NK-92 (cell line): ENCODE data around the gene ATPAF2.

Experiments
- DNase-seq: peaks from one replicate; lab custom pipeline; 2025; ENCODE audit not compliant: unreplicated experiment; lab: John Stamatoyannopoulos, UW

Gene ATPAF2

DNA sequence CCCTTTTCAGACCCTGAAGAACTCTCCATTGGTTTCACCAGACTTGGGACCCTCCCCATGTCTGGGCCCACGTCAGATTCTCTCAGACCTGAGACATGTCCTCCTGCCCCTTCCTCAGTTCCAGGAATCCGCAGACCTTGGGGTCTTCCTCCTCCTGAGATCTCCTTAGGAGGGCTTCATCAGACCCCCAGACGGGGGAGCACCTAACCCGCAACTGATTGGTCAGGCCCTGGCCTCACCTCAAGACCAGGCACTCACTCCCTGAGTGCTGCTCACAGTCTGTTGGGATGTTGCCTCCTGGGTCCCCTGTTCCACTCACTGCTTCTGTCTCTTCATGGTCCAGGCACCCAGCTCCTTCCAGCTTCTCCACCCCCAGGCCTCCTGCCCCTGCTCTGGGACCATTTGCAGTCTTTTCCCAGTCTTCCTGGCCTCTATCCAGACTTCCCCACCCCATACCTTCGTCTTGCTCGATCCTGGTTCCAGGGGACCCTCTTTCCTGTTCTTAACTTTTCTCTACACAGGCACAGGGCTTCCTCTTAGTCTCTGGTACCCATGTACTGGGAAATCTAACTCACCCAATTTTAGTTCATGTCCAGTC, 1.4 kb upstream of the ATPAF2 start:
- no peak for DNase-seq

DNA sequence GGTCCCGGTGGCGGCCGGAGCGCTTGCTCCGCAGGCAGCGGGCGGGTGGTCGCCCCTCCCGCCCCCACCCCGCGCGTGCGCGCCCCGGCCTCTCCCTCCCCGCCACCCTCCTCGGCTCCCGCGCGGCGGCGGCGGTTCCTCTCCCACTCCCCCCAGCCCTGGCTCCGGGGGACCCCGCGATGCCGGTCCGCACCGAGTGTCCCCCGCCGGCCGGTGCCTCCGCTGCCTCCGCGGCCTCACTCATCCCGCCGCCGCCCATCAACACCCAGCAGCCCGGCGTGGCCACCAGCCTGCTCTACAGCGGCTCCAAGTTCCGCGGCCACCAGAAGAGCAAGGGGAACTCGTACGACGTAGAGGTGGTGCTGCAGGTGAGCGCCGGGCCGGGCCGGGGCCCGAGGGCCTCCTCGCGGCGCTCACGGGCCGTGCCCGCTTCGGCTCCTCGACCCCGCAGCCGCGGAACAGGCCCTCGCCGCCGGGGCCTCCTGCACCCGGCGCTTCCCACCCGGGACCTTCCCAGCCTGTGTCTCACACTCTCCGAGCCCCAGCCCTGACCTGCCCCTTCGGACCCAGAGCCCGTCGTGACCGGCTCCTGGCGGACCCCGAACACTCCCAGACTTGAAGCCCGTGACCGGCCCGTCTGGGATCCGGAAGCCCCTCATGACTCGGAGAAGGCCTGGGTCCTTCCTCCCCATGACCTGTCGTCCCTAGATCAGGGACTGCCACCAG, 730 bp upstream of the ATPAF2 start:
- DNase-seq, result no peak

DNA sequence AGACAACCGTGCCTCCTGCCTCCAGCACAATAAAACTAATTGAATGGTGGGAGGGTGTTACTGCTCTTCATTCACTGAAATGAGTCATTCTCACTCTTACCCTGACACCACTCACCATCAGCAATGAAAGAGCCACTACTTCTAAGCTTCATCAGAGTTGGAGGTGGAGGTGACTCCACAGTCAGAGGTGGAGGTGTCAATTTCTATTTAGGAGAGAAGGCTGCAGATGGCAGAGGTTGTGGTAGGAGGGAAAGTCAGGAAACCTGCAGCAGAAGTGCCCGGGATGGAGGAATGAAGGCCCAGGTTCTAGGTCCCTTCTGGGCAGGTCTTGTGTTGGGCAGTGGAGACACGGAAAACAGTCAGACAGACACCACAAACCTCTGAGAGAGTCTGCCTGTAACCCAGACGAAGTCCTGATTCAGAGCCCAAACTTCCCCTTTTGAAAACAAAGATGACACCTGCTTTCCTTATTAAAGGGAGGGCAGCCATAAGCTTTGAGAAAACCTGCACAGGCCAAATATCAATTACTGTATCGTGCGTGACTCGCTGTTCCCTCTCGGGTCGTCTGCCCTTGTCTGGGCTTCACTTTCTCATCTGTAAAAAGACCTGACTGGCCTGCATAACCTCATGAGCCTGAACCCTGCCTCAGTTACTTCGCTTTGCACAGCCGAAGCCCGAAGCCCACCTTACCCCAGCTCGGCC, 668 bp downstream of the ATPAF2 start:
- no peak for DNase-seq

DNA sequence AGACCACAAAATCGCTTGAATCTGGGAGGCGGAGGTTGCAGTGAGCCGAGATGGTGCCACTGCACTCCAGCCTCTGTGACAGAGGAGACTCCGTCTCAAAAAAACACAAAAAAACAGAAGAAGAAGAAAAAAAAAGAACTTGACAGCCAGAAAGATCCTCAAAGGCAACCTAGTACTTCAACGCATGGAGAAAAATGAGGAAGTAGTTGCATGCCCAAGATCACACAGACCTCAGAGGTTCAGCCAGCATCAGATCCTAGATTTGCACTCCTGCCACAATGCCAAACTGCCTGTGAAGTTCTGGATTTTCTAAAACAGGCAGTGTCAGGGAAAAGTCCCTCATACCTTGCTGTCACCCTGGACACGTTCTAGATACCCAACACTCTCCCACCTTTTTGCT, 1.5 kb downstream of the ATPAF2 start:
- no peak for DNase-seq

DNA sequence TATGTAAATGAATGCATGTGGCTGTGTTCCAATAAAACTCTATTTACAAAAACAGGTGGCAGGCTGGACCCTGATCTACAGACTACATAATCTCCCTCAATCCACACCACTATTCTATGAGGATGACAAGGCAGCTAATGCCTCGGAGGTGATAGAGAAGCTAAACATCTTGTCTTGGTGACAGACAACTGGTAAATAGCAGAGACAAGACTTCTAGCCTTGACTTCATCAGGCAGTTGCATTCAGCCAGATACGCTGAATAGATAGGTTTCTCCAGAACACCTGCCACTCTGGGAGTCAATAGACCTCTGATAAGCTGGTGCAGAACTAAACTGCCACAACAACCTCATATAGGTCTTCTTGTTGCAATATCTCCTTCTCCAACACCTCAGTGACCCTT, 3.3 kb downstream of the ATPAF2 start:
- DNase-seq, result no peak

DNA sequence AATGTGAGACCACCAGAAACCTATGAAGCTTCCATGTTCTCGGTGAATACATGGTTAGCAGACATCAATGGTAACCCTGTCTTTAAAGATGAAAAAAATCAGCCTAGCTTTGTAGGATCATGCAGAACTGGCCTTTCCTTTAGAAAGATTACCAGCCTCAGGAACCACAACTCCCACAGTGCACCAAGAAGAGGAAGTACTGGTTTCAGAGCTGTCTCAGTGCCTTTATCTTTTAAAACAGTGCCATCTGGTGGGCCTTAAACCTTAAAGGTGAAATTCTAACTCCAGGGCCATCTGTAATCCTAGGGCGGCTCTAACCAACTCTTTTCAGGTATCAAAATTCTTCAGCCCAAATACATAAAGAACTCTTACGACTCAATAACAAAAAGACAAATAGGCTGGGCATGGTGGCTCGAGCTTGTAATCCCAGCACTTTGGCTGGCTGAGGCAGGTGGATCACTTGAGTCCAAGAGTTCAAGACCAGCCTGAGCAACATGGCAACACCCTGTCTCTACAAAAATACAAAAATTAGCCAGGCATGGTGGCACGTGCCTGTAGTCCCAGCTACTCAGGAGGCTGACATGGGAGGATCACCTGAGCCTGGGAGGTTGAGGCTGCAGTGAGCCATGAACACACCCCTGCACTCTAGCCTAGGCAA, 5.4 kb downstream of the ATPAF2 start:
- DNase-seq, result no peak

DNA sequence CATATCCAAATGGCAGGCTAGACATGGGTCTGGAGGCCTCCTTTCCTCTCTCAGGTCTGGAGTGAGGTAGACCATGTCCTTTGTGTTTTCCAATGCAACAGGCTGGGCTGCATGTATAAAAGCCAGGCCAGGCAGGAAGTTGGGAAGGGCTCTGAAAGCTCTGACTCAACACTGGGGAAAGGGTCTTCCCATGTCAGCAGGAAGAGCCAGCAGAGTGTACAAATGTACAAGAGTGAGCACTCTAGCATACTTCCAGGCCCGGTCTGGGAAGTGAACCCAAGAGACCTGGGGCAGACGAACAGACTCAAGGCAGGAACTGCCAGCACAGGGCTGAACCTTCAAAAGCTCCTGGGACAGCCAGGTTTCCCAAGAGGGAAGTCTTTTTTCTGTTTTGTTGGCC, 7.0 kb downstream of the ATPAF2 start:
- no peak for DNase-seq

DNA sequence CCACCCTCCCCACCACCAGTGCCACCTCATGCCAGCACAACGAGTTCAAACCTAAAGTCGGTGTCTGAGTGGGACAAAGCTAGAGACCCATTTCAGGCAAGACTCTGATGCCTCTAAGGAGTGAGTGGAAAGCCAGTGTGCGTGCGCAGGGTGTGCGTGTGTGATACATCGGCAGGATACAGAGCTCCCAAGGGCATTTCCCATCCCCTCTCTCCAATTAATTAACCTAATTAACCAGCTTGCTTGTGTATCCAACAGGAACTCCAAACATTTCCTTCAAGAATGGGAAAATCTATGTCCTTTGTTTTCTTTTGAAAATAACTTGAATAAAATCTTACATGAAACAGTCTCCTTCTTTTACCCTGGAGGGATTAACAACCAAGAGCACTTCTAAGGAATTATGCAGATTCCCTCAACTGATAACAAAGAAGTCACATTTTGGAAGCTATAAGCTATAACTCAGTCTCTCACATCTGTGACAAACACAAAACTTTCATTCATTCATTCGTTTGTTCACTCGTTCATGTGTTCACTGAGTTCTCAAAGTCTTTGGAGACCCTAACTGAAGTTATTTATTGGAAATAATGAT, 9.9 kb downstream of the ATPAF2 start:
- DNase-seq, result no peak

DNA sequence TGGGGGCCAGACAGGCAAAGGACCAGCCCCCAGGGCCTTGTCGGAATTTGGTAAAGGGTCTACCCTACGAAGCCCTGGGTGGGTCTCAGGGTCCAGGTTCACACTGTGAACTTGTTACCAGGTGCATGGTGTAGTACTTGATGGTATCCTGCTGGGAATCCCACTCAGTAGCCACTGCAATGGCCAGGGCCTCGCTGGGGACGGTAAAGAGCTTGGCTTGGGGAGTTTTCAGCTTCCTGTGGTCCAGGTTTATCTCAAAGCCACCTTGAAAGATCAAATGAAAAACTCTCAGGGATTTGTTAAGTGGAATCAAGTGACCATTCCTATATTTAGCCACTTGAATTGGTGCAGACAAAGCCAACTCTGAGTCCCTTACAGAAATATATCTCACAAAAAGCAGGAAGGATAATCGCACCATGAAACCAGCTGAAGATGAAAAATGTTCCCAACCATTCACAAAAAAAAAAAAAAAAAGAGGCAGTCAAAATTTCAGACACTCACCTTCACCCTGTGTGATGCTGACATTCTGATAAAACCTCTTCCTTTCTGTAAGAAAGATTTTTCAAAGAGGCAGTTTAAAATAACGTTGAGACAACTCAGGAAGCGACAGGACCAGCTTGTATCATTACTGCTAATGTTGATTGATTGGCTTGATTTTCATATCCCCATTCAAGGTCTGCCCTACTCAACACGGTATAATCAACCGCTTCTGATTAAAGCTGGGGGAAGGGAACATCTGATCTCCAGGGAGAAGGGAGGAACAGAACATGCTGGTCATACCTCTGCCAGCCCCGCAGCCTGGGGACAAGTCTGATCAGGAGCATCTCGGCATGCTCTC, 10.6 kb downstream of the ATPAF2 start:
- DNase-seq, result no peak

DNA sequence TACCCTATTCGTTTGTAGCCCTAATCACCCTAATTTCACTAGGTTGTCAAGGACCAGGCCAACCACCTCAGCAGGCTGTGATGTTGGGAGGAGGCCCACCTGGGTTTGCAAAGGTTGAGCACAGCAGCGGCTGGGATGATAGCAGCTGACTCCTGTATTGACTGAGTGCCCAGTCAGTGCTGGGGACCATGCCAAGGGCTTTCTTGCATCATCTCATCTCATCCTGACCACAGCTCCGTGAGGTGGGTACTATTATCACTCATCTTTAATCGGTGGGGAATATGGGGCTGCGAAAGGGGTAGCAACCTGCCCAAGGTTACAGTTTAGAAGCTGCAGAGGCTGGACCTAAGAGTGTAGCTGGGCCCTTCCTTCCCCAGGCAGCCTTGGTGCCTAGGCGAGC, 11.7 kb downstream of the ATPAF2 start:
- no peak for DNase-seq

DNA sequence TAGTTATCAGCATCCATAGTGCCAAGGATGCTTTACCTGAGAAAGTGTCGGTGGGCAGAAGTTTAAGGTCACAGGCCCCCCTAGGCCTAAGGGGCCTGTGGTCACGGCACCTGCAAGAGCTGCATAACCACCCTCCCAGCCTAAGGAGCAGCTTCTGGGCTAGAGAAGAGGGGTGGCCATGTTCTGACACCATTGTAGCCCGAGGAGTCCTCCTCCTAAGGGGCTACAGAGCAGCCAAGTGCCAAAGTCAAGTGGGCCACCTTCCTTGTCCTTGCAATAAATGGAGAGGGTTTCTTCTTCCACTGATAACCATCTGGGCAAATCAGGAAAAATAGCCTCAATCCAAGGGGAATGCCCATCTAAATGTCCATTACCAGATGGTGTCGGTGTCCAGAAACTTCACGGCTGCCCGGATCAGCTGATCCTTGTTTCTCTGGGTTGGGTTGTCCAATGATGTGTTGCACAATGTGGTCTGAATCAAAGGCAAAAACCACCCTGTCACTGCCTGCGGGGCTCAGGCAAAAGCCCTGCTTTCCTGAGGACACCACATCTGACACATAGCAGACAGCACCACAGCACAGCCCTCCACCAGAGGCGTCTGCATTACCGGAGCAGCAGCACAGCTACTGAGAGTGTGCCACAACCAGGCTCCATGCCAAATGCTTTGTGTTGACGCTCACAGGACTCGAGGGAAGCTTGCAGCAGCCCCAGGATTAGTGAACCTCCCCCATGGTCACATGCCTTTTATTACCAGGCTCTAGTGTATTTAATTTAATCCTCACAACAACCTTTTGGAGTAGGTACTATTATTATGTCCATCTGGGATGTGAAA, 12.8 kb downstream of the ATPAF2 start:
- DNase-seq, result no peak

DNA sequence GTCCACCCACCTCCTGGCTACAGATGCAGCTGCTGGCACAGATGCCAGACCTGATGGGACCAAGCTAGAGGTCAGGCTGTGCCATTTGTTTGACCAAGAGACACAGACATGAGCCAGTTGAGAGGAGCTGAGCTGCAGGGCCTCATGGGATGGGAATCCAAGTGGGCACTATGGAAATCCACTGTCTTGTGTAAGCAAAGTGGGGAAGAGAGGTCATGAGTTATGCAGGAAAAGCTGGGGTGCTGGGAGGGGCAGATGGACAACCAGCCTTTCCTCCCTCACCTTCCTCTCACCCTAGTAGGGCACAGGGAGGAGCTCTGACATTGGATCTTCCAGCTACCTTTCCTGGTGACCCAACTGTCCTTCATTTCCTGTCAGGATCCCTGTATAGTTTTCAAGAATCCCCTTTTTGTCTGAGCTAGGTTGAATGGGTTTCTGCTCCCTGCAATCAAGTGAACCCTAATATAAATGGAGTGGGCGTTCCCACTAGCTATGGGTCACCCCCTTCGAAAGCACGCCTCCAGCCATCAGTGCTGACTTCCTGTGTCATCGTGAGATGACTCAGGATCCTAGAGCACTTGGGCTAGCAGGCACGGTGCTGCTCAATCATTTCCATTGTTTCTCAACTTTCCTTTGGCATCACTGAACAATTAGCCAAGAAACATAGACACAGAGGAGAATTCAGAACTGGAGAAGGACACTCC, 13.6 kb downstream of the ATPAF2 start:
- no peak for DNase-seq

DNA sequence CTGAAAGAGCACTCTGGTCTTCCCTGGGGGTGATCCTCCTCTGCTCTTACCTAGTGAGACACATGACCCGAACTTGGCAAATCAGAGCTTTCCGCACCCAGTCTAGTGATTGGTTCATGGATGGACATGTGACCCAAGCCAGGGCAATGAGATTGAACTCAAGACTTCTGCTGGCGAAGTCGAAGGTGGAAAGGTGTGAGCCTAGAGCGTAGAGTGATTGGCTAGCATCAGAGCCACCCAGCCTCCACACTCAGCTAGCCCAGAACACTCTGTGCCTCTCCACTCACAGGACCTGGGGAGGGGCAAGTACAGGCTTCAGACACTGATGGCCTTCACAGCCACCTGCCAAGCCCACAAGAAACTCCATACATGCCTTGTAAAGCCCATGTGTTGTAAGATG, 17.6 kb downstream of the ATPAF2 start:
- no peak for DNase-seq

DNA sequence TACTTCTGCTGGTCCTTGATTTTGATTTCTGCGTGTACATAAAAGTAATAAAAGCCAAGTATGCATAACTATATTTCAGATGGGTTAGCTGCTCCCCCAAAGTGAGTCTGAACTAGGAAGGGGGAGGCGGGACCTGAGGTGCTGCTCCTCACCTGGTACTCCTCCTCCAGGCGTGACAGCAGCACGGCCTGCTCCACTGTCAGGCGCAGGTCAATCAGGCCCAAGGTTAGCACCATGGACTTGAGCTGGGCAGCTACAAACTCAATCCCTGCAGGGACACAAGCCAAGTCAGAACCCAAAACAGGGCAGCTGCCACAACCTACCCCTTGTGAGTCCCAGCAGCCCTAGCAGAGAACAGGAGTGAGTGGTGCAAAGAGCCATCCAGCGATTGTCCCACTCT, 18.0 kb downstream of the ATPAF2 start:
- DNase-seq, result no peak

DNA sequence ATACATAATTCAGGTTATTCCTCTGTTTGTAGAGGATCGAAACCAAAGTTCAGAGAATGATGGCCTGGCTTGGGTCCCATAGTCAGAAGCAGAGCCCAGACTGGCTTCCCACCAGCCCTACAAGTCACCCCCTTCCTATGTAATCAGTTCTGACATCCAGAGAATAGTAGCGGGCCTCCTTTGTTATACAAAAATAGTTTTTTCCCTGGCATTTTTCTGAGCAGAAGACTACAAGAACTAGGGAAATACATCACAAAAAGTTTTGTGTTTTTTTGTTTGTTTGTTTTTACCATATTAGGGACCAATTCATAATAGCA, 19.2 kb downstream of the ATPAF2 start:
- no peak for DNase-seq

DNA sequence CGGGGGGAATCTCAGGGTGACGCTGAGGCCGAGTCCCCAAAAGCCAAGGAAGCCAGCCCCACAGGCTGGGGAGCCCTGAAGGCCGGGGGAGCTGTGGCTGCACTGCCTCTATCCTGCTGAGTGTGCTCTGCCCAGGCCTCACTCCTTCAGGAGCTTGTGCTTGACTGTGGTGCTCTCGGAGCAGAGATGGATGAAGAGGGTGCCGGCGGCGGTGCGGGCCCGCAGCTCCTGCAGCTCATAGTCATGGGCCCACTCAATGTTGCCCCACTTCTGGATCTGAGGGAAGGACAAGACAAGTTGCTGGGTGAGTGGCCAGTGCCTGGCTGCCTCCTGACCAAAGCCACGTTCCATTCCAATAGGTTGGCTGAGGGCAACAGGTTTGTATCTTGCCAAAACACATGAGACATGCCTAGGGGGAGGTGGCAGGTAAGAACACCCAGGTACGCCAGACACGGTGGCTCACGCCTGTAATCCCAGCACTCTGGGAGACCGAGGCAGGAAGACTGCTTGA, 20.5 kb downstream of the ATPAF2 start:
- no peak for DNase-seq

DNA sequence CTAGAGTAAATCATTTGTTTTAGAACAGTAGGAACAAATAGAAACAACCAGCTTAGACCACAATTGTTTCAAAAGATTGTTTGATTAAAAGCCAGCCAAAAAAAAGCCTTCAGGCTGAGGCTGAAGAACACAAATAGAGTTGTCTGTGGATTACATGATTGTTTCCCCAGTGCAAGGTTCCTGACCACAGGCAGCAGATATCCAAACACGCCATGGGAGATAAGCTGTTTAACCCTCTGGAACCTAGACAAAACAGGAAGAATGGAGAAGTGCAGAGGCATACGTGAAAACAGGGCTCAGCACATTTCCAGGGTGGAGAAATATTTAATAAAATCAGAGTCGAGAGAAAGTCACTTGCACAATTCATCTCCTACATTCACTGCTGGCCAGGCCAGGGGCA, 21.0 kb downstream of the ATPAF2 start:
- no peak for DNase-seq

DNA sequence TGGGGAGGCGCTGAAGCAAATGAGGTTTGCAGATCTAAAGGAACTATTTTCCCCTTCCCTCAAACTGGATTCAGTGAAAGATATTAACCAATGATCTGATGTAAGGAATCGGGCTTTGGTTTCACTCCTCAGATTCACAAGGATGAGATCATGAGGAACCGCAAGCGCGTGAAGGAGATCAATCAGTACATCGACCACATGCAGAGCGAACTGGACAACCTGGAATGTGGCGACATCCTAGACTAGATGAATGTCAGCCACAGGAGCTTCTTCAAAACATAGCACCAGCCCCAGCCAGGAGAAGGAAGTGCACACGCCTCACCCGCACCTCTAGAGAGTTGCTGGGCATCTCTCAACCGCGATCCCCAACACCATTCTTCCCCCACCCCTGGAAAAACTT, 22.5 kb downstream of the ATPAF2 start:
- DNase-seq, result no peak

DNA sequence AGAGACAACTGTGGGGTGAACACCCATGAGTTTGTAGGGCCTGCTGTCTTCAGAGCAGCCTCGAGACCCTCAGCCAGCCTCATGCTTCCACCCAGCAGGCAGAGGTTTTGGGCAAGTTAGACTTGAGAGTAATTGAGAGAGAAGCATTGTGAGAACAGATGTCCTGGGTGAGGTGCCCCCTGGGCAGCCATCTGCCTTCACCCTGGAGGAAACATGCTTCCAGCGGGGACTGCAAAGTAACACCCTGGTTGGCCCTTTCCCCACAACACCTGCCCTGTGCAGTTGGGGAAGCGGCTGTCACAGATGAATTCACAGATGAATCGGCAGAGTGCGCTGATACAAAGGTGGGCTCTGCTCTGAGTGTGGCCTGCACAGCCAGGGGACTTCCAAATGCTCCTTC, 23.4 kb downstream of the ATPAF2 start:
- DNase-seq, result no peak
